OCI-LY1 (cell line): ENCODE results near the gene MAPK8.

ENCODE experiments used
- H2AFZ ChIP-seq: fragments of 200-600 bp; sonication (generic), shearing (Covaris generic); 2 replicates; pipeline ENCODE4 v1.6.0; 2014; ENCODE audit warnings: antibody characterized with exemption, mild to moderate bottlenecking, low read length
- H3F3A ChIP-seq: fragments of 200-600 bp; sonication (generic), shearing (Covaris generic); 2 replicates; pipeline ENCODE4 v1.6.0; 2014; ENCODE audit warnings: mild to moderate bottlenecking, antibody characterized with exemption, low read length, moderate library complexity; ENCODE audit not compliant: insufficient read depth
- H3K27ac ChIP-seq: fragments of 200-600 bp; sonication (generic); 2 replicates; pipeline ENCODE4 v1.5.1; 2014; ENCODE audit warnings: low read length, mixed run types, mild to moderate bottlenecking, low read depth; ENCODE audit not compliant: poor library complexity, severe bottlenecking
- H3K27me3 ChIP-seq: fragments of 200-600 bp; sonication (generic); 2 replicates; pipeline ENCODE4 v1.6.0; 2014; ENCODE audit warnings: antibody characterized with exemption, mild to moderate bottlenecking, low read length, moderate library complexity; ENCODE audit not compliant: insufficient read depth
- H3K36me3 ChIP-seq: fragments of 200-600 bp; sonication (generic); 2 replicates; pipeline ENCODE4 v1.6.1; 2014; ENCODE audit warnings: mild to moderate bottlenecking, antibody characterized with exemption, low read length, moderate library complexity, mixed read lengths; ENCODE audit not compliant: insufficient read depth
- H3K4me1 ChIP-seq: fragments of 200-600 bp; sonication (generic); 2 replicates; pipeline ENCODE4 v1.5.1; 2014; ENCODE audit warnings: mild to moderate bottlenecking, low read length, moderate library complexity; ENCODE audit not compliant: insufficient read depth, severe bottlenecking
- H3K4me2 ChIP-seq: fragments of 200-600 bp; sonication (generic), shearing (Covaris generic); 2 replicates; pipeline ENCODE4 v1.6.1; 2014; ENCODE audit warnings: low read length
- H3K4me3 ChIP-seq: fragments of 200-600 bp; sonication (generic); 2 replicates; pipeline ENCODE4 v1.5.1; 2014; ENCODE audit warnings: low read length, low read depth, mild to moderate bottlenecking, mixed read lengths; ENCODE audit not compliant: poor library complexity, severe bottlenecking
- H3K79me2 ChIP-seq: fragments of 200-600 bp; shearing (Covaris generic); 2 replicates; pipeline ENCODE4 v1.6.1; 2016; ENCODE audit warnings: mixed run types, low read length, mixed read lengths; ENCODE audit not compliant: insufficient read depth
- H3K9ac ChIP-seq: fragments of 200-600 bp; sonication (generic), shearing (Covaris generic); 2 replicates; pipeline ENCODE4 v1.6.1; 2014; ENCODE audit warnings: mild to moderate bottlenecking, low read length, mixed read lengths
- H3K9me2 ChIP-seq: fragments of 200-600 bp; sonication (generic), shearing (Covaris generic); 2 replicates; pipeline ENCODE4 v1.6.1; 2014; ENCODE audit warnings: low read depth, mild to moderate bottlenecking, low read length, mixed read lengths
- H3K9me3 ChIP-seq: fragments of 200-600 bp; shearing (Covaris generic); 2 replicates; pipeline ENCODE4 v1.6.1; 2014; ENCODE audit warnings: low read length, mixed read lengths
- H4K20me1 ChIP-seq: fragments of 200-600 bp; sonication (generic), shearing (Covaris generic); 2 replicates; pipeline ENCODE4 v1.6.0; 2016; ENCODE audit warnings: mild to moderate bottlenecking, low read length; ENCODE audit not compliant: insufficient read depth
- EZH2 ChIP-seq: fragments of 200-600 bp; sonication (generic), shearing (Covaris generic); IDR thresholded peaks from 2 replicates; pipeline ENCODE4 v1.8.0; 2017; ENCODE audit warnings: borderline replicate concordance, mixed run types, mild to moderate bottlenecking, antibody characterized with exemption, low read length, moderate library complexity, mixed read lengths
- TF ChIP-seq, protein P1 (sequence below): fragments of 200-600 bp; sonication (generic), shearing (Covaris generic); IDR thresholded peaks from 2 replicates; pipeline ENCODE4 v1.5.1; 2017; ENCODE audit warnings: mild to moderate bottlenecking, antibody characterized with exemption, low read length, moderate library complexity, mixed read lengths

Gene MAPK8

DNA sequence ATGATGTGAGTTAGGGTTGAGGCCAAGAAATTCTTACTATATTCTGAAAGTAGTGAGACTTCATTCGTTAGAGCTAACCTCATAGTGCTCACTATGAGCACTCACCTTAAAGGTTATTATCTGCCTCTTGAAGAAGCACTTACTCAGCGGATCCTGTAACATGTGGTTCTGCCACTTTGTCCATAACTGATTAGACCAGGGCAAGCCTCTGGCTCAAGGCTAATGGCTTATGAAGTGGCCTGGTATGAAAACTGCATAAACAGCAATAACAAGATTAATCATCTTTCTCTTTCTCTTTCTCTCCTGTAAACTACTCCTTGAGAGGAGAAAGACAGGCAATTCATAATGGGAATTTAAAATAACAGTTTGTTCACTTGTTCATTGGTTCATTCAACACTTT lies 82.8 kb downstream of the MAPK8 start:
- Histone ChIP-seq H3K9me3 (no peaks in the 10 kb centered on the region), H3K9me2 (no peaks in the 10 kb centered on the region), H3K27ac (no peak overlapping the region), H3K4me3 (no peak overlapping the region), H3K4me1 (no peaks in the 10 kb centered on the region), H3K9ac (no peak overlapping the region), H3K4me2 (no peak overlapping the region), H3K27me3 (no peaks in the 10 kb centered on the region), H3F3A (no peaks in the 10 kb centered on the region), H2AFZ (no peak overlapping the region), H3K36me3 (no peaks in the 10 kb centered on the region), H4K20me1 (no peaks in the 10 kb centered on the region), H3K79me2 (no peaks in the 10 kb centered on the region)
- TF ChIP-seq EZH2 = no peak
- TF ChIP-seq, protein P1, sequence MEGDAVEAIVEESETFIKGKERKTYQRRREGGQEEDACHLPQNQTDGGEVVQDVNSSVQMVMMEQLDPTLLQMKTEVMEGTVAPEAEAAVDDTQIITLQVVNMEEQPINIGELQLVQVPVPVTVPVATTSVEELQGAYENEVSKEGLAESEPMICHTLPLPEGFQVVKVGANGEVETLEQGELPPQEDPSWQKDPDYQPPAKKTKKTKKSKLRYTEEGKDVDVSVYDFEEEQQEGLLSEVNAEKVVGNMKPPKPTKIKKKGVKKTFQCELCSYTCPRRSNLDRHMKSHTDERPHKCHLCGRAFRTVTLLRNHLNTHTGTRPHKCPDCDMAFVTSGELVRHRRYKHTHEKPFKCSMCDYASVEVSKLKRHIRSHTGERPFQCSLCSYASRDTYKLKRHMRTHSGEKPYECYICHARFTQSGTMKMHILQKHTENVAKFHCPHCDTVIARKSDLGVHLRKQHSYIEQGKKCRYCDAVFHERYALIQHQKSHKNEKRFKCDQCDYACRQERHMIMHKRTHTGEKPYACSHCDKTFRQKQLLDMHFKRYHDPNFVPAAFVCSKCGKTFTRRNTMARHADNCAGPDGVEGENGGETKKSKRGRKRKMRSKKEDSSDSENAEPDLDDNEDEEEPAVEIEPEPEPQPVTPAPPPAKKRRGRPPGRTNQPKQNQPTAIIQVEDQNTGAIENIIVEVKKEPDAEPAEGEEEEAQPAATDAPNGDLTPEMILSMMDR = no peak

DNA sequence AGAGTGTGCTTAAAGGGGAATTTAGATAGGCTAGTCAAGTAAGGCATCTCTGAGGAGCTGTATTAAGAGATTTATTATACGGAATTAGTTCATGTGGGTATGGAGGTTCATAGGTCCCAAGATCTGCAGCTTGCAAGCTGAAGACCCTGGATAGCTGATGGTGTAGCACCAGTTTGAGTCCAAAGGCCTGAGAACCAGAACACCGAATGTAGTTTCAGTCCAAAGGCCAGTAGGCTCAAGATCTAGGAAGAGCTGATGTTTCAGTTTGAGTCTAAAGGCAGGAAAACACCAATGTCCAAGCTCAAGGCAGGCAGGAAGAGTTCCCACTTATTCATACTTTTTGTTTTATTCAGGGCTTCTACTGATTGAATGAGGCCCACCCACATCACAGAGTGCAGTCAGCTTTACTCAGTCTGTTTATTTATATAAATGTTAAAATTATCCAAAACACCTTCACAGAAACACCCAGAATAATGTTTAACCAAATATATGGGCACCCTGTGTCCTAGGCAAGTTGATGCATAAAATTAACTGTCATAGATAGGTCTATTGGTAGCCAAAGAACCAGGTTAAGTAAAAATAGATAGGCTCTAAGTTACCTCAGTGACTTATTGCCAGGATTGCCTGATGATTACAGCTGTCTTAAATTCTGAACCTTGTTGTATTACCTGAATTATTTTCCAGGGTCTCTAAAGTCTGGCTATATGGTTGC lies 83.5 kb downstream of the MAPK8 start:
- Histone ChIP-seq H3K27ac (no peak overlapping the region), H3K4me2 (no peak overlapping the region), H3F3A (no peaks in the 10 kb centered on the region), H4K20me1 (no peaks in the 10 kb centered on the region), H3K9me3 (no peaks in the 10 kb centered on the region), H2AFZ (no peak overlapping the region), H3K36me3 (no peaks in the 10 kb centered on the region), H3K27me3 (no peaks in the 10 kb centered on the region), H3K4me3 (no peak overlapping the region), H3K79me2 (no peaks in the 10 kb centered on the region), H3K9ac (no peak overlapping the region), H3K4me1 (no peaks in the 10 kb centered on the region), H3K9me2 (no peaks in the 10 kb centered on the region)
- TF ChIP-seq, protein P1 = no peak
- no peak for TF ChIP-seq EZH2

DNA sequence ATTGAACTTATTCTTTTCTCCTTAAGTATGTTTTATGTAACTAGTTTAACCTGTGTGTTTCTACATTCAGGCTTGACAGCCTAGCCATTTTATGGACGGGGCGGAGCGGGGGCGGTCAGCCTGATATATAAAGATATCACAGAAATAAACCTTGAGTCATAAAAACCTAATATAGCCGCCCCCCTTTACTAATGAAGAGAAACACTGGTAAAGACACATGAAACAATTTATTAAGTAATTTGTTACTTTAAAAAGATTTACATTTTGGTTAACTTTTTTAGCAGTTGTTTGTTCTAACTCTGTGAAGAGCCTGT lies 84.0 kb downstream of the MAPK8 start:
- no peak for TF ChIP-seq EZH2
- TF ChIP-seq, protein P1 = no peak

More for the DNA sequence above, 84.0 kb downstream of the MAPK8 start:
- H3K4me2 ChIP-seq = no peak overlapping the region
- H3K79me2 ChIP-seq = no peaks in the 10 kb centered on the region
- H3K36me3 ChIP-seq = no peaks in the 10 kb centered on the region
- H3F3A ChIP-seq = no peaks in the 10 kb centered on the region
- H3K4me1 ChIP-seq = no peaks in the 10 kb centered on the region
- H4K20me1 ChIP-seq = no peaks in the 10 kb centered on the region
- no peaks in the 10 kb centered on the region for H3K9me3 ChIP-seq
- no peak overlapping the region for H3K27ac ChIP-seq
- no peak overlapping the region for H2AFZ ChIP-seq
- H3K9ac ChIP-seq = no peak overlapping the region
- H3K4me3 ChIP-seq = no peak overlapping the region
- no peaks in the 10 kb centered on the region for H3K27me3 ChIP-seq
- no peaks in the 10 kb centered on the region for H3K9me2 ChIP-seq
